ENCODE measurements around the gene ACTG2. TPM values are rescaled to one million over a fixed set of nuclear protein-coding genes. Genes with fewer than 3 reads are reported as not detected.

ACTG2 gene
- 0.09 and 5.0 TPM in 2 replicates for total RNA-seq

GRCh38 chr2:73892631-73893329, at the start of gene ACTG2:
TSS of gene ACTG2 (plus strand) at chr2:73893008. CDS start at chr2:73901312, 8,304 bp downstream.

GRCh38 chr2:73926493-73927327, 33.9 kb downstream of the ACTG2 start, which contains the start of gene DGUOK:
TSS of gene DGUOK (plus strand) at chr2:73926880. CDS start at chr2:73926911, 31 bp downstream.

Other genes starting within 250 kb of the ACTG2 start
- 19.5 and 29.9 TPM in 2 replicates for gene TPRKB, start 155.7 kb upstream of the ACTG2 start, total RNA-seq
- 18.9 and 28.8 TPM in 2 replicates for gene DUSP11, start 112.9 kb upstream of the ACTG2 start, total RNA-seq
- not detected in 2 replicates for gene C2orf78, start 108.8 kb upstream of the ACTG2 start, total RNA-seq
- gene STAMBP, start 64.0 kb upstream of the ACTG2 start, total RNA-seq = 17.7 and 26.3 TPM in 2 replicates
- gene DGUOK, start 33.9 kb downstream of the ACTG2 start, total RNA-seq = 37.5 and 61.0 TPM in 2 replicates
- 2.2 and 4.0 TPM in 2 replicates for gene TET3, start 91.9 kb downstream of the ACTG2 start, total RNA-seq